ENCODE data around the gene FLNB. TPM values are rescaled to one million over a fixed set of nuclear protein-coding genes. Genes with fewer than 3 reads are reported as not detected.

The FLNB gene
- total and polyA plus RNA-seq, 2 experiments from 2014 or later, result 69.4 to 172 TPM

DNA sequence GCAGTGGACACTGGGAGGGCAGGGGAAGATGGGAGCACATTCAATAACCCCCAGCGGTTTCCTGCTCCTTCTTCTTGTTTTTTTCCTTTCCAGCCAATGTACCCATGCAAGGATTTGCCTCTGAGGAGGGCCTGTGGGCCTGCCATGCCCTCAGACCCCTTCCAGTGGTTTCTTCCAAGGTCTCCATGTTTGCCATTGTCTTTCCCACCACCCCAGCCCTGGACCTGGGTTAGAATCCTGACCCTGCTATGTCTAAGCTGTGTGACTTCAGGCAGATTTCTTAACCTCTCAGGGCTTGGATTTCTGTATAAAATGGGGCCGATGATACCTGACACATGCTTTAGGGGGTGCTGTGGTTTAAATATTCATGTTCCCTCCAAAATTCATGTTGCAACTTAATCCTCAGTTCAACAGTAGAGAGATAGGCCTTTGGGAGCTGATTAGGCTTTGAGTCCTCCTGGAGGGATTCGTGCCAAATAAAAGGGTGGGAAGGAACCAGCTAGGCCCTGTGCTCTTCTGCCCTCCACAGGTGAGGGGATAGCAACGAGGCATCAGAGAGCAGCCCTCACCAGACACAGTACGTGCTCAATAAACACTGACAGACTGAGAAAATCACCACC is 46.3 kb upstream of the FLNB start:
- Histone ChIP-seq H3K4me1 (ENCODE audit: insufficient read depth) (peaks cover 17% of the 10 kb centered on the region), H4K20me1 (ENCODE audit: insufficient read depth, poor library complexity, severe bottlenecking) (no peaks in the 10 kb centered on the region), H3K36me3 (replicated peaks; ENCODE audit: insufficient read depth, low read depth) (no peaks in the 10 kb centered on the region), H3K79me2 (no peaks in the 10 kb centered on the region), H3K27me3 (no peaks in the 10 kb centered on the region), H3K4me3 (no peak overlapping the region), H2AFZ (no peak overlapping the region), H3K9me2 (replicated peaks; ENCODE audit: insufficient read depth) (no peaks in the 10 kb centered on the region), H3K4me2 (no peak overlapping the region), H3K27ac (no peak overlapping the region), H3K9me3 (ENCODE audit: low read depth) (no peaks in the 10 kb centered on the region)
- DNase-seq (ENCODE audit: low spot score), result no peak
- peak; percentile 28 for TF ChIP-seq CTCF (IDR thresholded peaks at IDR 0.05; ENCODE audit: poor library complexity)
- no peak for TF ChIP-seq EZH2phosphoT487 (IDR thresholded peaks at IDR 0.05; ENCODE audit: low read depth, severe bottlenecking, unreplicated experiment)
- WGBS (ENCODE audit: low lambda C conversion rate, missing lambda C conversion rate), result 73% methylated on average over 5 of the region's 5 CpGs

- Histone ChIP-seq H3K36me3 (replicated peaks; ENCODE audit: insufficient read depth, low read depth) (no peaks in the 10 kb centered on the region), H3K4me3 (no peak overlapping the region), H3K4me2 (no peak overlapping the region), H4K20me1 (ENCODE audit: insufficient read depth, poor library complexity, severe bottlenecking) (no peaks in the 10 kb centered on the region), H3K27ac (no peak overlapping the region), H3K79me2 (no peaks in the 10 kb centered on the region), H3K27me3 (no peaks in the 10 kb centered on the region), H3K9me2 (replicated peaks; ENCODE audit: insufficient read depth) (no peaks in the 10 kb centered on the region), H3K4me1 (ENCODE audit: insufficient read depth) (peaks cover 17% of the 10 kb centered on the region), H3K9me3 (ENCODE audit: low read depth) (no peaks in the 10 kb centered on the region), H2AFZ (no peak overlapping the region)
- no peak for DNase-seq (ENCODE audit: low spot score)
- WGBS (ENCODE audit: low lambda C conversion rate, missing lambda C conversion rate), result 95% methylated on average over 6 of the region's 6 CpGs
- TF ChIP-seq EZH2phosphoT487 (IDR thresholded peaks at IDR 0.05; ENCODE audit: low read depth, severe bottlenecking, unreplicated experiment) (no peak), EZH2 (IDR thresholded peaks at IDR 0.05; ENCODE audit: borderline replicate concordance) (no peak), CTCF (IDR thresholded peaks at IDR 0.05; ENCODE audit: poor library complexity) (no peak)
Observed at GRCh38 chr3:57962448-57962834, 45.8 kb upstream of the FLNB start.

- no peak overlapping the region for H2AFZ ChIP-seq
- H3K4me1 ChIP-seq (ENCODE audit: insufficient read depth), result peaks cover 9% of the 10 kb centered on the region
- H3K79me2 ChIP-seq, result no peaks in the 10 kb centered on the region
- H3K36me3 ChIP-seq (replicated peaks; ENCODE audit: insufficient read depth, low read depth), result no peaks in the 10 kb centered on the region
- 94% methylated on average over 7 of the region's 7 CpGs for WGBS (ENCODE audit: low lambda C conversion rate, missing lambda C conversion rate)
- H3K4me2 ChIP-seq, result no peak overlapping the region
- H3K9me3 ChIP-seq (ENCODE audit: low read depth), result no peaks in the 10 kb centered on the region
- no peak overlapping the region for H3K27ac ChIP-seq
- no peaks in the 10 kb centered on the region for H3K27me3 ChIP-seq
- H4K20me1 ChIP-seq (ENCODE audit: insufficient read depth, poor library complexity, severe bottlenecking), result no peaks in the 10 kb centered on the region
- TF ChIP-seq CTCF (IDR thresholded peaks at IDR 0.05; ENCODE audit: poor library complexity) (no peak), EZH2phosphoT487 (IDR thresholded peaks at IDR 0.05; ENCODE audit: low read depth, severe bottlenecking, unreplicated experiment) (no peak), EZH2 (IDR thresholded peaks at IDR 0.05; ENCODE audit: borderline replicate concordance) (no peak)
- no peak for DNase-seq (ENCODE audit: low spot score)
- no peak overlapping the region for H3K4me3 ChIP-seq
- no peaks in the 10 kb centered on the region for H3K9me2 ChIP-seq (replicated peaks; ENCODE audit: insufficient read depth)
Observed at GRCh38 chr3:57963811-57964346, 44.3 kb upstream of the FLNB start.

Data from hepatocyte (in vitro differentiated cells).